ENCODE data around the gene DDX5.

Gene DDX5

GRCh38 chr17:64547319-64547718 lies 41.2 kb upstream of the DDX5 start:
- Histone ChIP-seq H3K27me3 (ENCODE audit: control insufficient read depth in 1 of 2, insufficient read depth in 1 of 2, low read length in 2 of 2) (no peaks in the 10 kb centered on the region), H3K9me3 (ENCODE audit: control insufficient read depth, low read length) (no peaks in the 10 kb centered on the region), H3K79me1 (replicated peaks; ENCODE audit: low read length, poor library complexity, severe bottlenecking) (peaks cover 4% of the 10 kb centered on the region), H4K91ac (ENCODE audit: low read length) (no peak overlapping the region), H4K8ac (ENCODE audit: low read length) (peak overlapping the region; percentile 23), H2BK5ac (ENCODE audit: low read depth, low read length, poor library complexity, severe bottlenecking) (no peak overlapping the region), H2BK15ac (ENCODE audit: low read depth, poor library complexity, severe bottlenecking) (no peak overlapping the region), H3K4ac (ENCODE audit: low read depth in 1 of 2, low read length in 2 of 2) (no peak overlapping the region), H2BK12ac (ENCODE audit: low read length in 2 of 2) (no peak overlapping the region), H2AFZ (ENCODE audit: low read depth, low read length) (no peak overlapping the region), H2AK5ac (ENCODE audit: low read length, severe bottlenecking) (no peak overlapping the region), H3K4me3 (ENCODE audit: insufficient read depth in 1 of 2, low read depth in 1 of 2, low read length in 2 of 2) (no peak overlapping the region), H3K18ac (ENCODE audit: low read depth in 1 of 2, low read length in 2 of 2) (no peak overlapping the region), H3K4me1 (ENCODE audit: control insufficient read depth, insufficient read depth, low read depth, low read length) (no peaks in the 10 kb centered on the region), H3K14ac (ENCODE audit: low read length in 2 of 2) (no peak overlapping the region), H2BK120ac (ENCODE audit: low read depth, low read length) (no peak overlapping the region), H3K36me3 (ENCODE audit: control insufficient read depth in 1 of 2, insufficient read depth in 2 of 2, low read depth in 1 of 2, low read length in 2 of 2) (peaks cover 27 to 99% of the 10 kb centered on the region in 2 experiments), H3K9ac (ENCODE audit: low read length) (no peak overlapping the region), H3K23ac (ENCODE audit: low read length in 2 of 2) (no peak overlapping the region), H3K27ac (ENCODE audit: low read length, poor library complexity, severe bottlenecking) (no peak overlapping the region), H3K4me2 (ENCODE audit: low read length, poor library complexity, severe bottlenecking) (no peak overlapping the region)
- DNase-seq = no peak
- 80% methylated on average over 10 of the region's 10 CpGs for WGBS

DNA sequence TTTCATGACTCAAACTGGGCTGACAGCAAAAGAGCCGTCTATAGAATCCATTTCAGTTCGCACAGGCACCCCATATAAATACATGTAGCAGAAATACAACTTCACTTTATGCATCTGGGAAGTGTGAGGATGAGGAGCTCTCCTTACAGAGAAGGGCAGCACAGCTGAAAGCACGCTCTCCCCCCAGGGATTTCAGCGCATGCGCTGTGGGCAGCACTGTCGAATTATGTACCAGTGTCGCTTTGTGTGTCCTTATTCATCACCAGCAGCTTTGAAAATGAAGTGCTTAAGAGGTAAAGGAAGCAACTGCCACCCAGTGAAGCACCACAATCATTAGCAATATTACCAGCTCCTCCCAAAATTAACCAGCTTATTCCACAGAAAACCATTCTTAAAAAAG lies 40.6 kb upstream of the DDX5 start:
- no peak overlapping the region for H2BK15ac ChIP-seq (ENCODE audit: low read depth, poor library complexity, severe bottlenecking)
- peaks cover 31 to 99% of the 10 kb centered on the region in 2 experiments for H3K36me3 ChIP-seq (ENCODE audit: control insufficient read depth in 1 of 2, insufficient read depth in 2 of 2, low read depth in 1 of 2, low read length in 2 of 2)
- H3K14ac ChIP-seq (ENCODE audit: low read length in 2 of 2) = no peak overlapping the region
- no peak overlapping the region for H3K23ac ChIP-seq (ENCODE audit: low read length in 2 of 2)
- no peak overlapping the region for H2BK5ac ChIP-seq (ENCODE audit: low read depth, low read length, poor library complexity, severe bottlenecking)
- no peak overlapping the region for H2BK12ac ChIP-seq (ENCODE audit: low read length in 2 of 2)
- peaks cover 7% of the 10 kb centered on the region for H3K79me1 ChIP-seq (replicated peaks; ENCODE audit: low read length, poor library complexity, severe bottlenecking)
- H3K4me3 ChIP-seq (ENCODE audit: insufficient read depth in 1 of 2, low read depth in 1 of 2, low read length in 2 of 2) = no peak overlapping the region
- H2BK120ac ChIP-seq (ENCODE audit: low read depth, low read length) = peak overlapping the region; percentile 19
- no peak overlapping the region for H3K27ac ChIP-seq (ENCODE audit: low read length, poor library complexity, severe bottlenecking)
- 100% methylated on average over 7 of the region's 7 CpGs for WGBS
- H3K9me3 ChIP-seq (ENCODE audit: control insufficient read depth, low read length) = no peaks in the 10 kb centered on the region
- H3K27me3 ChIP-seq (ENCODE audit: control insufficient read depth in 1 of 2, insufficient read depth in 1 of 2, low read length in 2 of 2) = no peaks in the 10 kb centered on the region
- no peak overlapping the region for H3K4ac ChIP-seq (ENCODE audit: low read depth in 1 of 2, low read length in 2 of 2)
- H3K4me2 ChIP-seq (ENCODE audit: low read length, poor library complexity, severe bottlenecking) = no peak overlapping the region
- H4K91ac ChIP-seq (ENCODE audit: low read length) = no peak overlapping the region
- peaks cover 2% of the 10 kb centered on the region for H3K4me1 ChIP-seq (ENCODE audit: control insufficient read depth, insufficient read depth, low read depth, low read length)
- H3K18ac ChIP-seq (ENCODE audit: low read depth in 1 of 2, low read length in 2 of 2) = no peak overlapping the region
- peak overlapping the region; percentile 23 for H4K8ac ChIP-seq (ENCODE audit: low read length)
- H3K9ac ChIP-seq (ENCODE audit: low read length) = no peak overlapping the region
- no peak for DNase-seq
- H2AK5ac ChIP-seq (ENCODE audit: low read length, severe bottlenecking) = no peak overlapping the region
- H2AFZ ChIP-seq (ENCODE audit: low read depth, low read length) = no peak overlapping the region

DNA sequence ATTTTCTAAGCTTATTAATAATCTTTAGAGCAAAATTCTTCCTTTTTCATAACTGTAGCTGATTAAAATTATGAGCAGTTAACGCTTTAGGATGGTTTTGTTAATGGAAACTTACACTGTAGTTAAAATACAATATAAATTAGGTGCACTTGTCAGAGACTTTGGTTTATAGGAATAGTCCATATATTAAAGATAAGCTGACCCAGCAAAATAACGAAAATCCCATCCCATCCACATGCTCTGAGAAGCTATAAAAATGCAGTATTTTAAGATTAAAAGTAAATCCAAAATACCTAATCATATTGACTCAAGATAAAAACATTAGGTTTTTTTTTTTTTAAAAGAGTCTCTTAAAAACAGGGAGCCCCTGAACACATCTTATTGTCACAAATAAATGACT lies 38.7 kb upstream of the DDX5 start:
- Histone ChIP-seq H3K27ac (ENCODE audit: low read length, poor library complexity, severe bottlenecking) (no peak overlapping the region), H3K27me3 (ENCODE audit: control insufficient read depth in 1 of 2, insufficient read depth in 1 of 2, low read length in 2 of 2) (no peaks in the 10 kb centered on the region), H3K4ac (ENCODE audit: low read depth in 1 of 2, low read length in 2 of 2) (no peak overlapping the region), H3K79me1 (replicated peaks; ENCODE audit: low read length, poor library complexity, severe bottlenecking) (peaks cover 9% of the 10 kb centered on the region), H3K4me2 (ENCODE audit: low read length, poor library complexity, severe bottlenecking) (no peak overlapping the region), H3K9ac (ENCODE audit: low read length) (no peak overlapping the region), H3K4me1 (ENCODE audit: control insufficient read depth, insufficient read depth, low read depth, low read length) (peaks cover 2% of the 10 kb centered on the region), H2BK12ac (ENCODE audit: low read length in 2 of 2) (no peak overlapping the region), H2BK15ac (ENCODE audit: low read depth, poor library complexity, severe bottlenecking) (no peak overlapping the region), H2BK5ac (ENCODE audit: low read depth, low read length, poor library complexity, severe bottlenecking) (no peak overlapping the region), H3K18ac (ENCODE audit: low read depth in 1 of 2, low read length in 2 of 2) (no peak overlapping the region), H4K8ac (ENCODE audit: low read length) (no peak overlapping the region), H3K9me3 (ENCODE audit: control insufficient read depth, low read length) (no peaks in the 10 kb centered on the region), H4K91ac (ENCODE audit: low read length) (no peak overlapping the region), H2BK120ac (ENCODE audit: low read depth, low read length) (no peak overlapping the region), H3K36me3 (ENCODE audit: control insufficient read depth in 1 of 2, insufficient read depth in 2 of 2, low read depth in 1 of 2, low read length in 2 of 2) (peaks cover 34 to 95% of the 10 kb centered on the region in 2 experiments), H3K4me3 (ENCODE audit: insufficient read depth in 1 of 2, low read depth in 1 of 2, low read length in 2 of 2) (no peak overlapping the region), H2AFZ (ENCODE audit: low read depth, low read length) (no peak overlapping the region), H3K23ac (ENCODE audit: low read length in 2 of 2) (no peak overlapping the region), H3K14ac (ENCODE audit: low read length in 2 of 2) (no peak overlapping the region), H2AK5ac (ENCODE audit: low read length, severe bottlenecking) (no peak overlapping the region)
- no CpG with 5 or more reads among the region's 2 CpGs for WGBS
- no peak for DNase-seq

DNA sequence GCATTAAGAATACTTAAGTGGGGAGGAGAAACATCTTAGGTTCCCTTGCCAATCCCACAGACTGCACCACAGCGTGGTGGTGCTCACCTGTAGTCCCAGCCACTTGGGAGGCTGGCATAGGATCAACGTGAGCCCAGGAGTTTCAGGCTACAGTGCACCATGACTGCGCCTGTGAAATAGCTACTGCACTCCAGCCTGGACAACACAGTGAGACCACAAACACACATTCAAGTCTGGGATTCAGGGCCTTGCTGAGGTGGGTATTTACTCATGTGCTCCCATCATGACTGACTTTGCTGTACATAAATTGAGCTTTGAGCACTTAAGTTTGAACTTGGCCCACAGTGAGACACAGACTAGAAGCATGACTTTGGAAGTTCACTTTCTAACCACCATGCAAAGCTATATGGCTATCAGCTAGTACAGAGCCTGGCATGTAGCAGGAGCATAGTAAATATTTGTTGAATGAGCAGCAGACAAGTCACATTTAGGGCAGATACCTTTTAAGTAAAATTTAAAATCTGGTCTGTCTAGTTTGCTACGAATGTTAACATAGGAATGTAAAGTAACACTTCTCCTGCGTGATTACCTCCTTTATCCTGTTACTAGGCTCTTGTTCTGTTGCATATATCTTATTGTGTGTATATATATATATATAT lies 34.2 kb upstream of the DDX5 start:
- Histone ChIP-seq H3K4me3 (ENCODE audit: insufficient read depth in 1 of 2, low read depth in 1 of 2, low read length in 2 of 2) (no peak overlapping the region), H3K18ac (ENCODE audit: low read depth in 1 of 2, low read length in 2 of 2) (no peak overlapping the region), H4K8ac (ENCODE audit: low read length) (no peak overlapping the region), H3K9ac (ENCODE audit: low read length) (no peak overlapping the region), H3K4me1 (ENCODE audit: control insufficient read depth, insufficient read depth, low read depth, low read length) (peaks cover 6% of the 10 kb centered on the region), H3K4ac (ENCODE audit: low read depth in 1 of 2, low read length in 2 of 2) (no peak overlapping the region), H3K36me3 (ENCODE audit: control insufficient read depth in 1 of 2, insufficient read depth in 2 of 2, low read depth in 1 of 2, low read length in 2 of 2) (peaks cover 32 to 95% of the 10 kb centered on the region in 2 experiments), H3K9me3 (ENCODE audit: control insufficient read depth, low read length) (no peaks in the 10 kb centered on the region), H2BK120ac (ENCODE audit: low read depth, low read length) (no peak overlapping the region), H3K79me1 (replicated peaks; ENCODE audit: low read length, poor library complexity, severe bottlenecking) (peaks cover 8% of the 10 kb centered on the region), H3K4me2 (ENCODE audit: low read length, poor library complexity, severe bottlenecking) (no peak overlapping the region), H3K23ac (ENCODE audit: low read length in 2 of 2) (peak overlapping the region in 1 of 2 experiments; percentile 85), H4K91ac (ENCODE audit: low read length) (no peak overlapping the region), H2BK5ac (ENCODE audit: low read depth, low read length, poor library complexity, severe bottlenecking) (no peak overlapping the region), H2BK15ac (ENCODE audit: low read depth, poor library complexity, severe bottlenecking) (no peak overlapping the region), H3K27ac (ENCODE audit: low read length, poor library complexity, severe bottlenecking) (peak overlapping the region; percentile 28), H3K27me3 (ENCODE audit: control insufficient read depth in 1 of 2, insufficient read depth in 1 of 2, low read length in 2 of 2) (no peaks in the 10 kb centered on the region), H2AK5ac (ENCODE audit: low read length, severe bottlenecking) (no peak overlapping the region), H3K14ac (ENCODE audit: low read length in 2 of 2) (no peak overlapping the region), H2BK12ac (ENCODE audit: low read length in 2 of 2) (peak overlapping the region in 1 of 2 experiments; percentile 15), H2AFZ (ENCODE audit: low read depth, low read length) (no peak overlapping the region)
- no peak for DNase-seq
- WGBS = 94% methylated on average over 3 of the region's 5 CpGs
